ENCODE results near the gene LYPD6B.

GRCh38 chr2:149175956-149176355 is 137.5 kb downstream of the LYPD6B start:
- TF ChIP-seq POLR2A (IDR thresholded peaks at IDR 0.05) (no peak), CTCF (IDR thresholded peaks at IDR 0.05) (no peak)
